Measurements from ENCODE around the gene EPN2. TPM values are rescaled to one million over a fixed set of nuclear protein-coding genes. Genes with fewer than 3 reads are reported as not detected.

Gene EPN2
- total and polyA plus RNA-seq, 2 donors from 2014 or later = 18.0 to 45.4 TPM

- no peak overlapping the region for H3K4me3 ChIP-seq (ENCODE audit: low read length in 3 of 3)
- DNase-seq (no peak), FAIRE-seq (no peak)
- H3K9ac ChIP-seq (ENCODE audit: low read length in 3 of 3) = no peak overlapping the region
- H3K27ac ChIP-seq (ENCODE audit: low read depth in 2 of 2, low read length in 2 of 2) = no peak overlapping the region
- no peak for TF ChIP-seq CTCF (IDR thresholded peaks at IDR 0.05; ENCODE audit: borderline replicate concordance, extremely low read depth, insufficient read depth)
- H3K36me3 ChIP-seq (ENCODE audit: control insufficient read depth in 2 of 3, insufficient read depth in 3 of 3, low read length in 3 of 3) = peaks cover 3 to 26% (median 8%) of the 10 kb centered on the region in 3 donors
- intact Hi-C loops (cut with DNase I) = no loop called here
- no peaks in the 10 kb centered on the region for H3K9me3 ChIP-seq (ENCODE audit: control insufficient read depth in 2 of 3, insufficient read depth in 1 of 3, low read length in 3 of 3)
- H3K4me1 ChIP-seq (ENCODE audit: control insufficient read depth in 2 of 3, insufficient read depth in 2 of 3, low read depth in 1 of 3, low read length in 3 of 3) = peaks cover 11 to 22% (median 12%) of the 10 kb centered on the region in 3 donors
- no peaks in the 10 kb centered on the region for H3K27me3 ChIP-seq (ENCODE audit: control insufficient read depth, insufficient read depth, low read length)
Observed at GRCh38 chr17:19313746-19314651, 76.8 kb downstream of the EPN2 start.

GRCh38 chr17:19315104-19315503 is 77.9 kb downstream of the EPN2 start:
- H3K4me3 ChIP-seq (ENCODE audit: low read length in 3 of 3) = no peak overlapping the region
- peaks cover 11 to 22% (median 12%) of the 10 kb centered on the region in 3 donors for H3K4me1 ChIP-seq (ENCODE audit: control insufficient read depth in 2 of 3, insufficient read depth in 2 of 3, low read depth in 1 of 3, low read length in 3 of 3)
- no peak overlapping the region for H3K27ac ChIP-seq (ENCODE audit: low read depth in 2 of 2, low read length in 2 of 2)
- H3K9me3 ChIP-seq (ENCODE audit: control insufficient read depth in 2 of 3, insufficient read depth in 1 of 3, low read length in 3 of 3) = no peaks in the 10 kb centered on the region
- H3K9ac ChIP-seq (ENCODE audit: low read length in 3 of 3) = no peak overlapping the region
- DNase-seq (no peak), FAIRE-seq (no peak)
- TF ChIP-seq CTCF (IDR thresholded peaks at IDR 0.05; ENCODE audit: borderline replicate concordance, extremely low read depth, insufficient read depth) = no peak
- peaks cover 3 to 26% (median 8%) of the 10 kb centered on the region in 3 donors for H3K36me3 ChIP-seq (ENCODE audit: control insufficient read depth in 2 of 3, insufficient read depth in 3 of 3, low read length in 3 of 3)
- intact Hi-C loops (cut with DNase I) = no loop called here
- H3K27me3 ChIP-seq (ENCODE audit: control insufficient read depth, insufficient read depth, low read length) = no peaks in the 10 kb centered on the region

GRCh38 chr17:19316761-19317358 is 79.7 kb downstream of the EPN2 start:
- Histone ChIP-seq H3K27me3 (ENCODE audit: control insufficient read depth, insufficient read depth, low read length) (no peaks in the 10 kb centered on the region), H3K4me3 (ENCODE audit: low read length in 3 of 3) (no peak overlapping the region), H3K9ac (ENCODE audit: low read length in 3 of 3) (peak overlapping the region in 1 of 3 donors; percentile 0), H3K9me3 (ENCODE audit: control insufficient read depth in 2 of 3, insufficient read depth in 1 of 3, low read length in 3 of 3) (no peaks in the 10 kb centered on the region), H3K27ac (ENCODE audit: low read depth in 2 of 2, low read length in 2 of 2) (peak overlapping the region; percentile 81 to 90), H3K4me1 (ENCODE audit: control insufficient read depth in 2 of 3, insufficient read depth in 2 of 3, low read depth in 1 of 3, low read length in 3 of 3) (peaks cover 11 to 22% (median 12%) of the 10 kb centered on the region in 3 donors), H3K36me3 (ENCODE audit: control insufficient read depth in 2 of 3, insufficient read depth in 3 of 3, low read length in 3 of 3) (peaks cover 3 to 22% (median 8%) of the 10 kb centered on the region in 3 donors)
- no peak for TF ChIP-seq CTCF (IDR thresholded peaks at IDR 0.05; ENCODE audit: borderline replicate concordance, extremely low read depth, insufficient read depth)
- intact Hi-C loops (cut with DNase I) = no loop called here
- DNase-seq (peak in 3 of 5 donors; percentile 79 to 91 (median 88)), FAIRE-seq (no peak)

Data from kidney (tissue), 14 donors.